Naive thymus-derived CD4-positive, alpha-beta T cell (primary cell): ENCODE measurements around the gene ZCCHC14. TPM values are rescaled to one million over a fixed set of nuclear protein-coding genes. Genes with fewer than 3 reads are reported as not detected.

Experiments used
- ATAC-seq: fragments of 150-1000 bp; cut with Tn5 transposase; 2 replicates; pipeline ENCODE4 v1.10.0; 2021; ENCODE audit warnings: mild to moderate bottlenecking, moderate library complexity
- CTCF ChIA-PET: fragments of 350-600 bp; sonication (Branson Sonifier 250); formaldehyde crosslinking; loops from one replicate; lab custom pipeline; 2021; ENCODE audit warnings: antibody characterized with exemption; lab: Charles Lee
- POLR2A ChIA-PET: fragments of 350-600 bp; sonication (Branson Sonifier 250); formaldehyde crosslinking; loops from one replicate; lab custom pipeline; 2021; ENCODE audit warnings: antibody characterized with exemption, inconsistent platforms; lab: Charles Lee
- DNase-seq, 9 donors: peaks; one replicate each; pipeline versions ENCODE4 v3.0.0 to v3.0.0-alpha.2; 2020 to 2022; ENCODE audit warnings: mixed read lengths in 1 of 9
- H3K27ac ChIP-seq: one replicate; pipeline ENCODE4 v1.7.0; 2013; ENCODE audit warnings: mild to moderate bottlenecking, low read depth, low read length, moderate library complexity
- H3K27me3 ChIP-seq, 2 donors: one replicate each; pipeline ENCODE4 v1.7.0; 2013; ENCODE audit warnings: low read length in 2 of 2, mild to moderate bottlenecking in 2 of 2, moderate library complexity in 2 of 2; ENCODE audit not compliant: control insufficient read depth in 2 of 2, insufficient read depth in 2 of 2
- H3K36me3 ChIP-seq, 3 experiments: 1 replicate in 2 of 3; 2 replicates in 1 of 3; pipeline ENCODE4 v1.7.0; 2013; ENCODE audit warnings: low read length in 3 of 3, mild to moderate bottlenecking in 3 of 3, moderate library complexity in 1 of 3; ENCODE audit not compliant: insufficient read depth in 3 of 3, control insufficient read depth in 2 of 3
- H3K4me1 ChIP-seq, 2 donors: one replicate each; pipeline ENCODE4 v1.7.0; 2013; ENCODE audit warnings: low read length in 2 of 2, mild to moderate bottlenecking in 2 of 2, moderate library complexity in 1 of 2; ENCODE audit not compliant: control insufficient read depth in 2 of 2, insufficient read depth in 2 of 2
- H3K4me3 ChIP-seq: 2 replicates; pipeline ENCODE4 v1.7.0; 2013; ENCODE audit warnings: mild to moderate bottlenecking, low read length
- H3K9me3 ChIP-seq, 3 experiments: 1 replicate in 2 of 3; 2 replicates in 1 of 3; pipeline ENCODE4 v1.7.0; 2013; ENCODE audit warnings: low read length in 3 of 3; ENCODE audit not compliant: control insufficient read depth in 2 of 3
- H3K27ac Mint-ChIP-seq, 9 donors: one replicate each; pipeline ENCODE4 v1.8.0; 2020 to 2022; ENCODE audit warnings: mixed read lengths in 9 of 9, mild to moderate bottlenecking in 8 of 9, moderate library complexity in 5 of 9, inconsistent platforms in 2 of 9
- H3K27me3 Mint-ChIP-seq, 5 donors: one replicate each; pipeline ENCODE4 v1.8.0; 2021 to 2022; ENCODE audit warnings: mixed read lengths in 5 of 5, mild to moderate bottlenecking in 1 of 5
- H3K36me3 Mint-ChIP-seq, 5 donors: one replicate each; pipeline ENCODE4 v1.8.0; 2020 to 2022; ENCODE audit warnings: mixed read lengths in 5 of 5, mild to moderate bottlenecking in 3 of 5, inconsistent platforms in 1 of 5
- H3K4me1 Mint-ChIP-seq, 7 donors: one replicate each; pipeline ENCODE4 v1.8.0; 2020 to 2022; ENCODE audit warnings: mixed read lengths in 7 of 7, mild to moderate bottlenecking in 3 of 7, inconsistent platforms in 1 of 7
- H3K4me3 Mint-ChIP-seq, 10 donors: one replicate each; pipeline ENCODE4 v1.8.0; 2020 to 2022; ENCODE audit warnings: mild to moderate bottlenecking in 10 of 10, mixed read lengths in 10 of 10, moderate library complexity in 6 of 10, inconsistent platforms in 2 of 10
- H3K9me3 Mint-ChIP-seq, 11 donors: one replicate each; pipeline ENCODE4 v1.8.0; 2020 to 2022; ENCODE audit warnings: mixed read lengths in 11 of 11, mild to moderate bottlenecking in 4 of 11, inconsistent platforms in 1 of 11, moderate library complexity in 1 of 11
- intact Hi-C, 2 donors: fragments of 100-400 bp; cut with micrococcal nuclease; formaldehyde crosslinking; loops; one replicate each; pipeline ENCODE4 v1.15.1; 2023
- polyA plus RNA-seq, 2 donors: library from polyadenylated mRNA; unstranded; fragments of 300-500 nt; fragmentation: Illumina TruSeq; gene quantifications; one replicate each; pipeline ENCODE4 v1.2.3, GENCODE V29; 2021
- total RNA-seq, 6 experiments: library from RNA in 5 of 6; stranded (reverse) in 5 of 6; gene quantifications; 1 replicate in 5 of 6; 2 replicates in 1 of 6; pipeline ENCODE4 v1.2.3 and lab custom pipeline; 2021 to 2026

Gene ZCCHC14
- total and polyA plus RNA-seq, 7 experiments from 2014 or later = 0.64 to 34.2 (median 18.3) TPM

DNA sequence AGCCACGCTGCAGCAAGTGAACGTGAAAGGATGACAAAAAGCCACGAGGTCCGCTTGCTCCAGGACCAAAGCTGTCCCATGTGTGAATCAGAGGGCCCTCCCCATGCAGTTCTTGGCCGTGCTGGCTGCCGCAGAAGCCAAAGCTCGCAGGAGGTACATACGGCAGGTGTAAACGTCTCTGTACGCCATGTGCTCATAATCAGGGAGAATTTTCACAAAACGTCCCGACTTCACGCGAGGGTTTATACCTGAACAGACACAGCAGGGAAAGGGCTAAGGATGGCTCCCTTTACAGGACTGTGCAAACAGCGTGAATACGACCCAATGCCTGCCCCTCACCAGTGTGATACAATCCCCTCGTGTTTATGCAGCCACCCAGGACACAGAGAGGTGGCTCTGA is 134.6 kb downstream of the ZCCHC14 start:
- Histone ChIP-seq H3K9me3 (no peaks in the 10 kb centered on the region), H3K4me3 (no peak overlapping the region), H3K27me3 (no peaks in the 10 kb centered on the region), H3K27ac (no peak overlapping the region), H3K4me1 (no peaks in the 10 kb centered on the region), H3K36me3 (peaks cover 0 to 56% (median 4%) of the 10 kb centered on the region in 3 experiments)
- ChIA-PET POLR2A (no interaction called here), CTCF (no interaction called here)
- Mint-ChIP-seq H3K4me1 (peaks cover 0 to 8% (median under 1%) of the 10 kb centered on the region in 7 donors), H3K36me3 (peaks cover 0 to 31% (median 8%) of the 10 kb centered on the region in 5 donors), H3K27ac (no peak overlapping the region), H3K4me3 (no peak overlapping the region), H3K27me3 (no peaks in the 10 kb centered on the region), H3K9me3 (no peaks in the 10 kb centered on the region)
- no peak for DNase-seq
- ATAC-seq = no peak
- intact Hi-C loops = no loop called here

DNA sequence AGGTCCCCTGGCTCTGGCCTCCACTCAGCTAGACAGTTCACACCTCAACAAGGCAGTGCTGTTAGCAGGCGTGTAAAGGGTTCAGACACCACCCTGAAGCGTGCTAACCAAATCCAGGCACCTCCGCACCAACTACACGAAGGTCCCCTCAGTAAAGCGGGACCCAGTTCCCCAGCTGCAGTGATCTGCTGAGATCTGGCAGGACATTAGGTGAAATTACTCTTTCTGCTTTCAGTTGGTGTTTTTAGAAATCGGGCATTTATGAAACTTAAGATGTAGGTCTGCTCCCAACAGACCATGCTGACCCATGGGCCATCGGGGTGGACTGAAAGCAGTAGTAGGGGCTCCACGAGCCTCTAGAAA is 136.4 kb downstream of the ZCCHC14 start:
- no peak overlapping the region for H3K4me3 Mint-ChIP-seq
- peaks cover 0 to 8% (median 0%) of the 10 kb centered on the region in 7 donors for H3K4me1 Mint-ChIP-seq
- Histone ChIP-seq H3K9me3 (no peaks in the 10 kb centered on the region), H3K27me3 (no peaks in the 10 kb centered on the region), H3K27ac (no peak overlapping the region), H3K4me3 (no peak overlapping the region), H3K4me1 (no peaks in the 10 kb centered on the region), H3K36me3 (peaks cover 0 to 53% (median 4%) of the 10 kb centered on the region in 3 experiments)
- no peak for ATAC-seq
- H3K36me3 Mint-ChIP-seq = peaks cover 0 to 32% (median 8%) of the 10 kb centered on the region in 5 donors
- no peaks in the 10 kb centered on the region for H3K9me3 Mint-ChIP-seq
- no peaks in the 10 kb centered on the region for H3K27me3 Mint-ChIP-seq
- ChIA-PET POLR2A (no interaction called here), CTCF (interaction anchor here (1.2 kb wide), 1 partner anchor 26 kb away, joined by 3 read pairs; no protein-coding TSS in a partner anchor)
- peak overlapping the region in 1 of 9 donors; percentile 28 for H3K27ac Mint-ChIP-seq
- no peak for DNase-seq
- intact Hi-C loops = no loop called here

Other genes with a start within 250 kb of the ZCCHC14 start
- gene C16orf95, start 175.6 kb downstream of the ZCCHC14 start, total RNA-seq = 1 to 10 TPM; 1.3 to 8.6 (median 2.6) TPM
- 1 to 10 TPM; 3.6 to 5.3 TPM for gene C16orf95, start 175.6 kb downstream of the ZCCHC14 start, polyA plus RNA-seq
- gene FBXO31, start 109.2 kb downstream of the ZCCHC14 start, total RNA-seq = 10 to 100 TPM; 26.6 to 41.9 (median 39.3) TPM
- 10 to 100 TPM; 16.8 to 30.8 TPM for gene FBXO31, start 109.2 kb downstream of the ZCCHC14 start, polyA plus RNA-seq
- gene MAP1LC3B, start 100.7 kb downstream of the ZCCHC14 start, total RNA-seq = 100 to 1,000 TPM in 1 of 5 experiments, 10 to 100 TPM in 4; 54.5 to 126 (median 59.5) TPM
- 100 to 1,000 TPM in 1 of 2 donors, 10 to 100 TPM in 1; 84.8 to 105 TPM for gene MAP1LC3B, start 100.7 kb downstream of the ZCCHC14 start, polyA plus RNA-seq
- not detected for gene JPH3, start 109.5 kb upstream of the ZCCHC14 start, total RNA-seq
- not detected for gene JPH3, start 109.5 kb upstream of the ZCCHC14 start, polyA plus RNA-seq